Bronchial epithelial cell (primary cell): Measurements from ENCODE around the gene SHISA9. TPM values are rescaled to one million over a fixed set of nuclear protein-coding genes. Genes with fewer than 3 reads are reported as not detected.

ENCODE experiments used
- DNase-seq: peaks from one replicate; pipeline ENCODE4 v3.0.0-alpha.2; 2010; ENCODE audit warnings: low read depth
- FAIRE-seq: peaks from 2 replicates; lab custom pipeline; 2011; peaks lifted over from hg19 to GRCh38; lab: Jason Lieb, UNC
- H3K27me3 ChIP-seq: 2 replicates; pipeline ENCODE4 v1.5.1; 2011; ENCODE audit warnings: low read length; ENCODE audit not compliant: control insufficient read depth, insufficient read depth
- H3K36me3 ChIP-seq: 2 replicates; pipeline ENCODE4 v1.5.1; 2011; ENCODE audit warnings: low read length; ENCODE audit not compliant: control insufficient read depth, insufficient read depth
- H3K4me3 ChIP-seq: 2 replicates; pipeline ENCODE4 v1.5.1; 2011; ENCODE audit warnings: mild to moderate bottlenecking, low read depth, low read length, control low read depth
- CTCF ChIP-seq: IDR thresholded peaks from 2 replicates; pipeline ENCODE4 v1.5.1; 2011; ENCODE audit warnings: mild to moderate bottlenecking, moderate library complexity, low read length, control low read depth, inconsistent platforms; ENCODE audit not compliant: insufficient read depth, severe bottlenecking
- total RNA-seq: library from RNA; depleted of rRNA; stranded (reverse); fragments of >200 nt; gene quantifications from 2 replicates; pipeline ENCODE4 v1.2.1, GENCODE V29; 2014

SHISA9 gene
- total RNA-seq, 1 donor from 2014 or later: under 0.01 TPM

- TF ChIP-seq CTCF: no peak
- FAIRE-seq: no peak
- Histone ChIP-seq H3K27me3 (no peaks in the 10 kb centered on the region), H3K4me3 (no peak overlapping the region), H3K36me3 (no peaks in the 10 kb centered on the region)
- DNase-seq: no peak
Measured at GRCh38 chr16:13189250-13189649, 287.9 kb downstream of the SHISA9 start.

GRCh38 chr16:13193721-13194120 is 292.3 kb downstream of the SHISA9 start:
- TF ChIP-seq CTCF: no peak
- no peak overlapping the region for H3K4me3 ChIP-seq
- no peaks in the 10 kb centered on the region for H3K27me3 ChIP-seq
- no peaks in the 10 kb centered on the region for H3K36me3 ChIP-seq
- no peak for DNase-seq
- FAIRE-seq: no peak

GRCh38 chr16:13194766-13195165 is 293.4 kb downstream of the SHISA9 start:
- no peaks in the 10 kb centered on the region for H3K36me3 ChIP-seq
- TF ChIP-seq CTCF: no peak
- no peak for DNase-seq
- no peaks in the 10 kb centered on the region for H3K27me3 ChIP-seq
- no peak for FAIRE-seq
- H3K4me3 ChIP-seq: no peak overlapping the region

DNA sequence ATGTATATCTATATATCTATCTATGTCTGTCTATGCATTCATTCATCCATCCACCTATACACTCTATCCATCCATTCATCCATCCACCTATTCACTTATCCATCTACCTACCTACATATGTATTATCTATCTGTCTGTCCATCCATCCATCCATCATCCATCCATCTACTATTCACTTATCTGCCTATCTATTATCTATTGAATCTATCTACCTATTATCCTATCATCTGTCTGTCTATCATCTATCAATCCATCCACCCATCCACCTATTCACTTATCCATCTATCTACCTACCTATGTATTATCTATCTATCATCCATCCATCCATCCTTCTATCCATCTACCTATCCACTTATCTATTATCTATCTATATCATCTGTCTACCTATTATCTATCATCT is 302.3 kb downstream of the SHISA9 start:
- Histone ChIP-seq H3K36me3 (no peaks in the 10 kb centered on the region), H3K4me3 (no peak overlapping the region), H3K27me3 (no peaks in the 10 kb centered on the region)
- FAIRE-seq (no peak), DNase-seq (no peak)
- no peak for TF ChIP-seq CTCF

- Histone ChIP-seq H3K4me3 (no peak overlapping the region), H3K36me3 (no peaks in the 10 kb centered on the region), H3K27me3 (no peaks in the 10 kb centered on the region)
- DNase-seq: no peak
- no peak for FAIRE-seq
- TF ChIP-seq CTCF: no peak
Measured at GRCh38 chr16:13205352-13205751, 304.0 kb downstream of the SHISA9 start.

DNA sequence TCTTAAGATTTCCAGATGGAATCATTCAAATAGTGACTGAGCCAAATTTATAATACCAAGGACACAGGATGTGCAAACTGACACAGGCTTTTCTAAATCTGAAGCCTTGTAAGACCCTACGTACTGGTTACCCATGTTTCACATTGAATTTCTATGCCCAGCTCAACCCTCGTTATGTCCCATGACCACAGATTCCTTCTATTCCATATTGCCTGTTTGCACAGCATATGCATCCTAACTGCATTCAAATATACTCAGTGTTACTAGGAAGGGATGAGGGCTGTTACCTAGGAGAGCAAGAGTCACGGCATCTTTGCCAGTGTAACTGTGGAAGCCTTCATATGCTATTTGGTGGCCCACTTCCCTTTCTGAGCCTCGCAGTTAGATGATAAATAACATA is 305.2 kb downstream of the SHISA9 start:
- no peaks in the 10 kb centered on the region for H3K27me3 ChIP-seq
- FAIRE-seq (no peak), DNase-seq (no peak)
- H3K4me3 ChIP-seq: no peak overlapping the region
- no peaks in the 10 kb centered on the region for H3K36me3 ChIP-seq
- no peak for TF ChIP-seq CTCF
